ENCODE results near the gene RGL2.
"Not testable (repeated sequence)": the region's sequence is repeated elsewhere in the genome, so short reads cannot be mapped to it uniquely, and the experiment has no call there.

RGL2 gene

GRCh38 chr6:33292996-33293682, 5.6 kb downstream of the RGL2 start:
- DNase-seq, result no peak

DNA sequence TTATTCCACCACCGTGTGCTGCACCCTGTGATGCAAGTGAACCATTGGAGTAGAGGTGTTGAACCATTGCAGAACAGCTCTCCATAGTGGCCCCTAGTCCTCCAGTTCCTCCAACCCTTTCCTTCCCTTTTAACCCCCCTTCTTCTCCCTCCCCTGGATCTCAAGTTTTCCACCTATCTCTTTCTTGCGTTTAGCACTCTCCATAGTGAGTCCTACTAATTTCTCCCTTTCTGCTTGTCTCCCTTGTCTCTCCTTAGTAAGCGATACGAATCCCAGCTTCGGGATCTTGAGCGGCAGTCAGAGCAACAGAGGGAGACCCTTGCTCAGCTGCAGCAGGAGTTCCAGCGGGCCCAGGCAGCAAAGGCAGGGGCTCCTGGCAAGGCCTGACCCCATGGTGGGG, 8.3 kb downstream of the RGL2 start:
- no peak for DNase-seq

GRCh38 chr6:33289784-33290315, 8.9 kb downstream of the RGL2 start:
- DNase-seq, result no peak

DNA sequence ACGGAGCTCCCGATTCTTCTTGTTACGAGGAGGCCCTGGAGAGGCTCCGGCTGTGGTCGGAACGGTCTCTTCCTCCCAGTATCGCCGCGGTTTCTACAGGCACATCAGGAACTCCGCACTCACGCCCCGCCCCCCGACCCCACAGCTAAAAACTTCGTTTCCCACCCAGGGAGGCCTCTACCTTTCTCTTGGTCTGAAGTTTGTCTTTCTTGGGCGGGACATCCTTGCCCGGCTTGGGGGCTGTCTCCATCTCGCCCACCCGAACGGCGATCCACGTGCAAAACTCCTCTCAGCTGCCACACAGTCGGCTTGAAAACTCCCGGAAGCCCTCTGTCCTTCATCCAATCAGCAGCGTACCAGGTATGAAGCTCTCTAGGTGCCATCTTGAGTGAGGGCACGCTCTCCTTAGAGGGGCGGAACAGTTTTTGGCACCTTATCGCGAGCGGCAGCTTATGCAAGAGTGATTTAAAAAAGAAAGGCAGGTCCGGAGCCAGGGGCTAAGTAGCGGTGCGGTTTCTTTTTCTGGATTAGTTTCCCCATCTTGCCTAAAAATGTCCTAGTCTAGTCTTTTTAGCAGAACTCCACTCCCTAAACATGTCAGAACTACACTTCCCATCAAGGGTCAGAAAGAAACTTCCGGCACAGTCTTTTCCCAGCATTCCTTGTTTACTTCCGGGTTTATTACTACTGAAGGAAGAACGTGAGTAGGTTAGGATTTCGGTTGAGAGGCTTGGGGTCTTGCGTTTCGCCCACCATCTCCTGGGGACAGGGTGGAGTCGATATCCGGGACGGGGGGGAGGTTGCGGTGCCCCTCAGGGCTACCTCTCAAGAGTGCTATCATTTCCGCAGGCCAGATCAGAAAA, 9.6 kb downstream of the RGL2 start, which contains the start of the genes PFDN6 and WDR46:
PFDN6 (plus strand) TSS at position 681 of the 863 bp plus-strand sequence. CDS start 256 bp downstream, outside the sequence.
WDR46 (minus strand) TSS at position 319 of the 863 bp plus-strand sequence; CDS start at position 250, 69 bp downstream.
- DNase-seq, result peak; percentile 93

GRCh38 chr6:33288141-33288920, 10.4 kb downstream of the RGL2 start:
- no peak for DNase-seq

- no peak for DNase-seq
These were observed 11.5 kb downstream of the RGL2 start for GRCh38 chr6:33286946-33287914.

- DNase-seq, result not testable (repeated sequence)
These were observed 13.5 kb downstream of the RGL2 start for GRCh38 chr6:33285214-33285613.

DNA sequence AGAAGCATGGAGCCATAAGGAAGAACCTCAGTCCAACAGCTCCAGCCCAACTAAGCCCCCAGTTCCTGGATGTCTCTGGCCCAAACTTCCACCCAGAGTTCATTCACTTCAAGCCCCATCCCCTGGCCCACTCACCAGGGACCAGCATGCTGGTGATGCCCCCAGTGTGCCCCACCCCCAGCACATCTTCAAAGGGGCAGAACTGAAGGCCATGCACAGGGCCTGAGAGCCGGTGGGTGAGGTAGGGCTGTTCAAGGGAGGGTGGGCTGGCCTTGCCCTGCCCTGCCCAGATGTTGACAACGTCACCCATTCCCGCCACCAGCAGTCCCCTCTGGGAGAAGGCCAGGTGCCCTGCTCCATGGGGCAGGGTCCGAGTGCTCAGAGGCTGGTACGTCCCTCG, 18.2 kb downstream of the RGL2 start:
- no peak for DNase-seq

GRCh38 chr6:33279971-33280511, 18.7 kb downstream of the RGL2 start:
- no peak for DNase-seq

DNA sequence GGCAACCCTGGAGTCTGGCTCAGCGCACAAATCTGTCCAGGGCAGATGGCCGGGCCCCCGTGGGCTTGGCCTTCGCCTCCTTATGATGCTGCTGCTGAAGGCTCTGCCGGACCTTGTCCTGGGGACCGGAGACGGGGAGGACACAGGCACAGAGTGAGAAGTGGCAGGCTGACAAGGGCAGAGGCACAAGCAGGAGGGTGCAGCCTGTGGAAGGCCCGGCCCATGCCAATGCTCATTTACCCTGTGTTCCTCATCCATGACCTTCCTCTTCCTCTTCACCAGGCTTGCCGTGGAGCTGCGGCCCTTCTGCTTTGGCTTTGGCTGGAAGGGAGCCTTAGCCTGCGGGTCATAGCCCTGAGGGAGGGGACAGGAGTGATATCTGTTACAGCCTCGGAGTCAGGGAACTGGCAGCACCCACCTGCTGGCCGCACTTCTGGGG, 19.5 kb downstream of the RGL2 start:
- DNase-seq, result no peak

DNA sequence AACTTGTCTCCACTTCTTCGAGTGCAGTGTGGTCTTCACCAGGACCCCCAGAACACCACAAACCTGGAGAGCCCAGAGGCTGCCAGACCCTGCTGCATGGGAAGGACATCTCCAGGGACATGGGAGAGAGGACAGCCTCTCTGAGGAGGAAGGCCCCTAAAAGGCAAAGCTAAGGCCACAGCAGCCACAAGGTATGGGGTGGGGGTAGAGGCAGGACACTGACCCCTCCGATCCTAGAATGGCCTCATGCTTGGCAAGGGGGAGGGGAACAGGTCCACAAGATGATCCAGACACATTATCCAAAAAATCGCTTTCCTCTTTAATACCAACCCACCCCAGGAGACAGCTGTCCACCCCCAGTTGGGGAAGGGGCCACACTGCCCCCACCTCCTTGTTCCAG, 19.9 kb downstream of the RGL2 start:
- no peak for DNase-seq

DNA sequence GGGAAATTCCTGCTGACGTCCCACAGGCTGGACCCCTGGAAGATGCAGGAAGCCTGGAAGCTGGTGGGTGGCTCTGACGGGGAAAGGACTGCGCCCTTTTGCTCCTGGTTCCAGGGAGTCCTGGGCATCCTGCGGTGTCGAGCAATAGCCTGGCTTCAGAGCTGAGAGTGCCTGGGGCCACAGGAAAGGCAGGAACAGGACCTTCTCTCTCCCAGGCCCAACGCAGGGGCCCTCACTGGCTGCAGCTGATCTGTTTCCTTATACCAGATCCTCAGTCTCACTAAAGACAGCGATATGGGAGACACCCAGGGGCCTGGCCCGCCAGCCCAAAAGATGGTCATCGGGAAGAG, 20.4 kb downstream of the RGL2 start:
- no peak for DNase-seq

DNA sequence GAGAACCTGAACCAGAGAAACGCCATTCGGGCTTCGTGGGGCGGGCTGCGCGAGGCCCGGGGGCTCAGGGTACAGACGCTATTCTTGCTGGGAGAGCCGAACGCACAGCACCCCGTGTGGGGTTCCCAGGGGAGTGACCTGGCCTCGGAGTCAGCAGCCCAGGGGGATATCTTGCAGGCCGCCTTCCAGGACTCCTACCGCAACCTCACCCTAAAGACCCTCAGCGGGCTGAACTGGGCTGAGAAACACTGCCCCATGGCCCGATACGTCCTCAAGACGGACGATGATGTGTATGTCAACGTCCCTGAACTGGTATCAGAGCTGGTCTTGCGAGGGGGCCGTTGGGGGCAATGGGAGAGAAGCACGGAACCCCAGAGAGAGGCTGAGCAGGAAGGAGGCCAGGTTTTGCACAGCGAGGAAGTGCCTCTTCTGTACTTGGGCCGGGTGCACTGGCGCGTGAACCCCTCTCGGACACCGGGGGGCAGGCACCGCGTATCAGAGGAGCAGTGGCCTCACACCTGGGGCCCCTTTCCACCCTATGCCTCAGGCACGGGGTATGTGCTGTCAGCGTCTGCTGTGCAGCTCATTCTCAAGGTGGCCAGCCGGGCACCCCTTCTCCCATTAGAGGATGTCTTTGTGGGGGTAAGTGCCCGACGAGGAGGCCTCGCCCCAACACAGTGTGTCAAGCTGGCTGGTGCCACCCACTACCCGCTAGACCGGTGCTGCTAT, 20.9 kb downstream of the RGL2 start:
- peak; percentile 76 for DNase-seq

DNA sequence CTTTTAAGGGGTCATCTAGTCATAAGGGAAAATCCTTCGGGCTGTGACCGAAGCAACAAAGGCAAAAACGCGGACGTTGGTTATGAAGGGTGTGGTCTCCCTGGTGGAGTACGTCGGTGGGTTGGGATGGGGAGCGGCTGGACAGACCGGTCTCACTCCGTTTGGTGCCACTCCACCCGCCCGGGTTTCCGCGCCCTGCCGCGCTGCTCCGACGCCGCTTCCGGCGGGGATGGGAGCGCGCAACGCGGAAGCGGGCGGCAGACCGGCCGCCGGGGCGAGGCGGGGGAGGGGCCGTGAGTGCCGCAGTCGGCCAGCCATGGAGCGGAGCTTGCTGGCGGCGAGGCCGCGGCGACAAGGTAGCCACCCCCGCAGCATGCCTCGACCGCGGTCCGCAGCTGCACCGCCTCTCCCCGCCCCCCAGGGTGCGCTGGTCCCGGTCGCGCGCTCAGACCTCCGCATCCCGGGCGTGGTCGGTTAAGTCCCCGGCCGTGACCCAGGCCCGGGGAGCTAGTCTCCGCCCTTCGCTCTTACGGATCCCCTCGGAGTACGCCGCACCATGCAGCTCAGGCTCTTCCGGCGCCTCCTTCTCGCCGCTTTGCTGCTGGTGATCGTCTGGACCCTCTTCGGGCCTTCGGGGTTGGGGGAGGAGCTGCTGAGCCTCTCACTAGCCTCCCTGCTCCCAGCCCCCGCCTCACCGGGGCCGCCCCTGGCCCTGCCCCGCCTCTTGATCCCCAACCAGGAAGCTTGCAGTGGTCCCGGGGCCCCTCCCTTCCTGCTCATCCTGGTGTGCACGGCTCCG, 21.7 kb downstream of the RGL2 start, which contains the start of gene B3GALT4:
B3GALT4 (plus strand) TSS at position 260 of the 799 bp plus-strand sequence; CDS start at position 557, 297 bp downstream.
- peak; percentile 90 for DNase-seq

GRCh38 chr6:33276581-33276863, 22.2 kb downstream of the RGL2 start:
- no peak for DNase-seq

DNA sequence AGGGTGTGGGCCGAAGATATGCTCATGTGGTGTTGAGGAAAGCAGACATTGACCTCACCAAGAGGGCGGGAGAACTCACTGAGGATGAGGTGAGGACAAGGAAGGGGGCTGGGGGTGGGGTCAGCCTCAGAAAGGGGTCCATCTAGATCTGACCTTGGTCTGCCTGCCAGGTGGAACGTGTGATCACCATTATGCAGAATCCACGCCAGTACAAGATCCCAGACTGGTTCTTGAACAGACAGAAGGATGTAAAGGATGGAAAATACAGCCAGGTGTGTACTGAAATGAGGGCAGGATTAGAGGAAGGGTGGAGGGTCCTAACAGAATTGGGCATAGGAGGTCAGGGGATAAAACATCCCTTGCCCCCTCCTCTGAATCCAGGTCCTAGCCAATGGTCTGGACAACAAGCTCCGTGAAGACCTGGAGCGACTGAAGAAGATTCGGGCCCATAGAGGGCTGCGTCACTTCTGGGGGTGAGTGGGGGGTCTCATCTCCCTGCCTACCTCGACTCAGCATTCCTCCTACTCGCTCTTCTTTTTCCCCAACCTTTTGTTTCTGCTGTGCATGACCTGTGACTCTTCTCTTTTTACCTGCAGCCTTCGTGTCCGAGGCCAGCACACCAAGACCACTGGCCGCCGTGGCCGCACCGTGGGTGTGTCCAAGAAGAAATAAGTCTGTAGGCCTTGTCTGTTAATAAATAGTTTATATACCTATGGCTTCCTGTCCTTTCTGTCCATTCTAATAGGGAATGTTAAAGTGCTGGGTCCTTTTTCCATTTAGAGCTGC, 22.8 kb downstream of the RGL2 start:
- DNase-seq, result not testable (repeated sequence)

DNA sequence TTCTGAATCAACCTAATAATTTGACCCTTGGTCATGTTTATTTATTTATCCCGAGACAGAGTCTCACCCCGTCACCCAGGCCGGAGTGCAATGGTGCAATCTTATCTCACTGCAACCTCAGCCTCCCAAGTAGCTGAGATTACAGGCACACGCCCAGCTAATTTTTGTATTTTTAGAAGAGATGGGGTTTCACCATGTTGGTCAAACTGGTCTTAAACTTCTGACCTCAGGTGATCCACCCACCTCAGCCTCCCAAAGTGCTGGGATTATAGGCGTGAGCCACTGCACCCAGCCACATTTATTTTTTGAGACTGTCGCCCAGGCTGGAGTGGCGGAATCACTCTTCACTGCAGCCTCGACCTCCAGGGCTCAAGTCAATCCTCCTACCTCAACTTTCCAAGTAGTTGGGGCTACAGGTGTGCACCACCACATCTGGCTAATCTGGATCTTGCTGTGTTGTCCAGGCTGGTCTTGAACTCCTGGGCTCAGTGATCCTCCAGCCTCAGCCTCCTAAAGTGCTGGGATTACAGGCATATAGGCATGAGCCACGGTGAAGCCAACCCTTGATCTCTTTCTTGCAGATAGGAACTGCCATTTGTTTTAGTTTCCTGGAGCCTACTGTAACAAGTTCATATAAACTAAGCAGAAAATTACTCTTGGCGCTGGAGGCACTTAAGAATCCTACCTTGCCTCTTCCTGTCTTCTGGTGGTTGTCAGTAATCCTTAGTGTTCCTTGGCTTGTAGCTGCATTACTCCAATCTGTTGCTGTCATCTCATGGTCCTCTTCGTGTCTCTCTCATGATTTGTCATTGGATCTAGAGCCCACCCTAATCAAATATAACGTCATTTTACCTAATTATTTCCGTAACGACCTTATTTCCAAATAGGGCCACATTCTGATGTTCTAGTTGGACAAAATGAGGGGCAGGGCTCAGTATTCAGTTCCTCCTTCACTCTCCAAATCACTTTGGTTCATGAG, 24.5 kb downstream of the RGL2 start:
- no peak for DNase-seq
